Neutrophil (primary cell): ENCODE results near the gene PCMT1.

Experiments
- H3K27ac ChIP-seq: fragments of 200-600 bp; sonication (generic); 2 replicates; pipeline ENCODE4 v1.5.1; 2016; ENCODE audit warnings: mild to moderate bottlenecking, moderate library complexity
- H3K27me3 ChIP-seq: fragments of 200-600 bp; sonication (generic); 2 replicates; pipeline ENCODE4 v1.6.0; 2016; ENCODE audit warnings: mild to moderate bottlenecking
- H3K36me3 ChIP-seq: fragments of 200-600 bp; sonication (generic); 2 replicates; pipeline ENCODE4 v1.5.1; 2017
- H3K4me1 ChIP-seq, 2 experiments: fragments of 200-600 bp in 1 of 2; sonication (generic) in 1 of 2; 1 replicate in 1 of 2; 2 replicates in 1 of 2; pipeline versions ENCODE4 v1.5.1 to v1.6.1; 2013 to 2016; ENCODE audit warnings: low read depth in 1 of 2, low read length in 1 of 2, mild to moderate bottlenecking in 1 of 2, moderate library complexity in 1 of 2; ENCODE audit not compliant: control insufficient read depth in 1 of 2, insufficient read depth in 1 of 2
- H3K4me3 ChIP-seq, 2 experiments: fragments of 200-600 bp in 1 of 2; sonication (generic) in 1 of 2; 1 replicate in 1 of 2; 2 replicates in 1 of 2; pipeline ENCODE4 v1.5.1; 2013 to 2016; ENCODE audit warnings: low read depth in 1 of 2, low read length in 1 of 2, mild to moderate bottlenecking in 1 of 2, moderate library complexity in 1 of 2
- H3K9me3 ChIP-seq: fragments of 200-600 bp; sonication (generic); 2 replicates; pipeline ENCODE4 v1.5.1; 2016
- CTCF ChIP-seq: fragments of 200-600 bp; sonication (generic); IDR thresholded peaks from 2 replicates; pipeline ENCODE4 v1.5.1; 2016; ENCODE audit warnings: antibody characterized with exemption

PCMT1 gene

GRCh38 chr6:149825292-149825691 lies 75.8 kb downstream of the PCMT1 start:
- TF ChIP-seq CTCF = no peak
- no peak overlapping the region for H3K27ac ChIP-seq
- no peak overlapping the region for H3K4me3 ChIP-seq
- no peaks in the 10 kb centered on the region for H3K4me1 ChIP-seq
- no peaks in the 10 kb centered on the region for H3K9me3 ChIP-seq
- H3K36me3 ChIP-seq = no peaks in the 10 kb centered on the region
- H3K27me3 ChIP-seq = no peaks in the 10 kb centered on the region

GRCh38 chr6:149830731-149831307 lies 81.3 kb downstream of the PCMT1 start:
- Histone ChIP-seq H3K27ac (no peak overlapping the region), H3K36me3 (no peaks in the 10 kb centered on the region), H3K27me3 (no peaks in the 10 kb centered on the region), H3K4me1 (no peaks in the 10 kb centered on the region), H3K4me3 (no peak overlapping the region), H3K9me3 (no peaks in the 10 kb centered on the region)
- TF ChIP-seq CTCF = no peak

- no peak for TF ChIP-seq CTCF
- Histone ChIP-seq H3K27ac (no peak overlapping the region), H3K36me3 (no peaks in the 10 kb centered on the region), H3K9me3 (no peaks in the 10 kb centered on the region), H3K4me1 (no peaks in the 10 kb centered on the region), H3K4me3 (no peak overlapping the region), H3K27me3 (no peaks in the 10 kb centered on the region)
Measured at GRCh38 chr6:149831308-149831820, 81.8 kb downstream of the PCMT1 start.

- Histone ChIP-seq H3K27ac (no peak overlapping the region), H3K4me1 (no peaks in the 10 kb centered on the region), H3K36me3 (no peaks in the 10 kb centered on the region), H3K27me3 (no peaks in the 10 kb centered on the region), H3K9me3 (no peaks in the 10 kb centered on the region), H3K4me3 (no peak overlapping the region)
- TF ChIP-seq CTCF = no peak
Measured at GRCh38 chr6:149833651-149834050, 84.1 kb downstream of the PCMT1 start.

- H3K4me3 ChIP-seq = no peak overlapping the region
- peak; percentile 87 for TF ChIP-seq CTCF
- H3K9me3 ChIP-seq = no peaks in the 10 kb centered on the region
- H3K27ac ChIP-seq = no peak overlapping the region
- H3K4me1 ChIP-seq = no peaks in the 10 kb centered on the region
- H3K36me3 ChIP-seq = no peaks in the 10 kb centered on the region
- H3K27me3 ChIP-seq = no peaks in the 10 kb centered on the region
Measured at GRCh38 chr6:149834513-149835481, 85.3 kb downstream of the PCMT1 start.
